T-helper 1 cell treated with Interleukin-12 subunit alpha and Interleukin-12 subunit beta and Interleukin-4 antibody, amounts not matched to agents 30 ng/mL and 1 ng/mL, for 36 hours (primary cell): Measurements from ENCODE around the gene PDE10A. TPM values are rescaled to one million over a fixed set of nuclear protein-coding genes. Genes with fewer than 3 reads are reported as not detected.

Experiments
- intact Hi-C: fragments of 100-400 bp; cut with micrococcal nuclease; formaldehyde crosslinking; loops from one replicate; pipeline ENCODE4 v1.15.1; 2024
- total RNA-seq: library from RNA; stranded (reverse); gene quantifications from 2 replicates; pipeline ENCODE4 v1.2.3, GENCODE V29; 2022

PDE10A gene
- total RNA-seq, 1 donor from 2014 or later, result not detected

DNA sequence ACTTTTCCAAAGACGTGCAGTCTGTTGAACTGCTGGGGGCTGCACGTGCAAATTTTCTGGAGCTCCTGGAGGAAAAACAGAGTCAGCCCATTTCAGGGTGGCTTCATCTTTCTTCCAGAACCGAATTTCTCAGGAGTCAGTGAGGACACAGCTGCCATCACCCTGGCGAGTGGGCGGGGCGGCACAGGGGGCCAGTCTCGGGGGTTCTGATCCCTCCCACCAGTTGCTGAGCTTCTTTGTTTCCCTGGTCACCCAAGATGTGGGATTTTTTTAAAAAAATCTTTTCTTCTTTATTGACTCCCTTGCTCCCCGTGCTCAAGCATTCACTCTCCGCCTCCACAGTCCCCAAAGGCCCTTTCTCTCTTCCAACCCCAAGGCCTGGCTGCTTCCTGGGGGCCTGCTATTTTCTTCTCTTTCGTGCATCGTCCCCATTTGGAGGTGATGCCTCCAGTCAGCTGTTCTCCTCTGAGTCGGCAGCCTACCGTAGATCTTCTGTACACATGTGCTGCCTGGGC is 362.6 kb downstream of the PDE10A start:
- intact Hi-C loops, result no loop called here

DNA sequence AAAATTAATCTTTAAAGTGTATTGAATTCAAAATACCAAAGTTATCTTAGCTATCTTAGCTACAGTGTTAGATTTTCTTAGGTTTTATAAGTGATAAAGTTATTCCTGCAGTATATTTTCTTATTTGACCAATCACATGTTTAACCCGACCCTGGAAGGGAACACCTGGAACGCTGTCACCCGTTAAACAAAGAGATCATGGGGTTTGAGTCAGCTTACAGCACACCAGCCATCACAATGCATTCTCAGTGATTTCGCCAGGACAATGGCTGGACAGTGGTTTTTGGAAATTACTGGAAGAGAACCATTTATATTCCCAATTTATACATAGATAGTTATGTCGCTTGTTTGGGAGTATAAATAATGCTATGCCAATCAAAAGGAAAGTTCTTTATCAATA is 364.2 kb downstream of the PDE10A start:
- intact Hi-C loops, result no loop called here

DNA sequence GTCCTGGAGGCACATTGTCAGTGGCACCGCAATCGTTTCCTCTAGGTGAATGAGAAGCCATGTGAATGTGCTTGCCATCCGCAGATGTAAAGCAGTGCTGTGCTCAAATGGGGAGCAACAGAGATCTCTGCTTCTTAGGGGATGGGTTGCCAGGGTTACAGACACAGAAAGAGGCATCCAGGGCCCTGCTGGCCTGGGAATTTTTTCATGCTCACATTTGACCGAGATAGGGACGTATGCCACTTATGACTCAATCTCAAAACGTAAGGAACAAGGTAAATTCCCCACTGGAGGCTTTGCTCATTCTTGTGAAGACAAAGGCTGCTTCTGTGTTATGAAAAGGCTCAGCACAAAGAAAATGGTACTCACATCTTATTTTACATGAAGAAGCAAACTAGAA is 364.6 kb downstream of the PDE10A start:
- intact Hi-C loops, result no loop called here

DNA sequence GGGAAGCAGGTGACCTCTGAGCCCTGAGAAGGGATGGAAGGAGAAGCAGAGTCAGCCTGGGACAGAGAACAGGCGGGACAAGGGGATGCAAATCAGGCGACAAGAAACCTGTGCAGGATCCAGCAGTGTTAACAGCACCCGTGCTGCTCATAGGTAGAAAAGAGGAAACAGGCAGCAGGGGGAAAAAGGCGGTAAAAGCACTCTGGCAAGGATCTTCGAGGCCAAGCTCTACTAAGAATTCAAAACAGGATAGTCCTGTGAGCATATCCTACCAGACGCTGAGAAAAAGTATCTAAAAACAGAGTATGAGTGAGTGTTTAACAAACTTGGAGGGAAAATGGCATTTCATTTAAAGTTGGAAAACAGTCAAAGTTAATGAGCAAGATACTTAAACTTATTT is 370.4 kb downstream of the PDE10A start:
- intact Hi-C loops, result no loop called here
